Breast epithelium (tissue), 3 donors: ENCODE measurements around the gene RASA3.
"Not testable (repeated sequence)": the region's sequence is repeated elsewhere in the genome, so short reads cannot be mapped to it uniquely, and the experiment has no call there.

Experiments
- CTCF ChIP-seq, 3 donors: fragments of 450-650 bp; IDR thresholded peaks; one replicate each; pipeline ENCODE4 v1.5.1; 2016 to 2017; ENCODE audit warnings: antibody characterized with exemption in 3 of 3, mild to moderate bottlenecking in 3 of 3, moderate library complexity in 3 of 3
- POLR2A ChIP-seq: fragments of 450-650 bp; IDR thresholded peaks from one replicate; pipeline ENCODE4 v1.6.1; 2016; ENCODE audit warnings: antibody characterized with exemption, mild to moderate bottlenecking, moderate library complexity
- POLR2AphosphoS5 ChIP-seq, 3 donors: sonication (generic); formaldehyde crosslinking; IDR thresholded peaks; one replicate each; pipeline ENCODE4 v1.6.1; 2017; ENCODE audit warnings: antibody characterized with exemption in 3 of 3

- not testable (repeated sequence) for TF ChIP-seq CTCF (IDR thresholded peaks at IDR 0.05); POLR2A; POLR2AphosphoS5 (IDR thresholded peaks at IDR 0.05)
Observed at GRCh38 chr13:114114666-114115065, 17.8 kb downstream of the RASA3 start.
